Measurements from ENCODE around the gene WDR3. TPM values are rescaled to one million over a fixed set of nuclear protein-coding genes. Genes with fewer than 3 reads are reported as not detected.
"Not testable (repeated sequence)": the region's sequence is repeated elsewhere in the genome, so short reads cannot be mapped to it uniquely, and the experiment has no call there.

The WDR3 gene
- total RNA-seq, 2 donors from 2014 or later: 4.3 to 12.6 TPM

- no peak for TF ChIP-seq CTCF (IDR thresholded peaks at IDR 0.05)
- no peak for DNase-seq (ENCODE audit: low spot score)
- H3K27ac ChIP-seq: no peak overlapping the region
- H3K4me3 ChIP-seq: no peak overlapping the region
- H3K9me3 ChIP-seq: no peaks in the 10 kb centered on the region
- peaks cover 64% of the 10 kb centered on the region for H3K36me3 ChIP-seq
- no peaks in the 10 kb centered on the region for H3K4me1 ChIP-seq
- H3K27me3 ChIP-seq: no peaks in the 10 kb centered on the region
Observed at GRCh38 chr1:117905019-117905418, 24.5 kb upstream of the WDR3 start.

GRCh38 chr1:117911051-117911450 is 18.5 kb upstream of the WDR3 start:
- Histone ChIP-seq H3K27ac (no peak overlapping the region), H3K27me3 (no peaks in the 10 kb centered on the region), H3K36me3 (peaks cover 89% of the 10 kb centered on the region), H3K9me3 (no peaks in the 10 kb centered on the region), H3K4me1 (no peaks in the 10 kb centered on the region), H3K4me3 (no peak overlapping the region)
- no peak for TF ChIP-seq CTCF (IDR thresholded peaks at IDR 0.05)
- DNase-seq (ENCODE audit: low spot score): no peak

- Histone ChIP-seq H3K36me3 (peaks cover 50% of the 10 kb centered on the region), H3K4me3 (no peak overlapping the region), H3K9me3 (no peaks in the 10 kb centered on the region), H3K4me1 (no peaks in the 10 kb centered on the region), H3K27me3 (no peaks in the 10 kb centered on the region), H3K27ac (no peak overlapping the region)
- no peak for TF ChIP-seq CTCF (IDR thresholded peaks at IDR 0.05)
- no peak for DNase-seq (ENCODE audit: low spot score)
Observed at GRCh38 chr1:117919376-117919775, 10.2 kb upstream of the WDR3 start.

- TF ChIP-seq CTCF (IDR thresholded peaks at IDR 0.05): no peak
- H3K9me3 ChIP-seq: no peaks in the 10 kb centered on the region
- no peak for DNase-seq (ENCODE audit: low spot score)
- H3K36me3 ChIP-seq: peaks cover 27% of the 10 kb centered on the region
- H3K4me1 ChIP-seq: no peaks in the 10 kb centered on the region
- H3K4me3 ChIP-seq: no peak overlapping the region
- H3K27ac ChIP-seq: no peak overlapping the region
- no peaks in the 10 kb centered on the region for H3K27me3 ChIP-seq
Observed at GRCh38 chr1:117921991-117922390, 7.5 kb upstream of the WDR3 start.

- H3K36me3 ChIP-seq: peaks cover 21% of the 10 kb centered on the region
- not testable (repeated sequence) for H3K9me3 ChIP-seq; DNase-seq (ENCODE audit: low spot score); H3K4me3 ChIP-seq; H3K27ac ChIP-seq; H3K27me3 ChIP-seq; H3K4me1 ChIP-seq
Observed at GRCh38 chr1:117922717-117923116, 6.8 kb upstream of the WDR3 start.

- Histone ChIP-seq H3K27ac (no peak overlapping the region), H3K36me3 (no peaks in the 10 kb centered on the region), H3K4me1 (peaks cover 0 to 20% of the 10 kb centered on the region in 2 donors), H3K9me3 (no peaks in the 10 kb centered on the region), H3K4me3 (no peak overlapping the region), H3K27me3 (no peaks in the 10 kb centered on the region)
- no peak for TF ChIP-seq CTCF (IDR thresholded peaks at IDR 0.05)
- DNase-seq (ENCODE audit: low spot score): no peak
Observed at GRCh38 chr1:117925981-117926380, 3.6 kb upstream of the WDR3 start.
